Gastroesophageal sphincter (tissue), 4 donors: ENCODE measurements around the gene ARRDC3. TPM values are rescaled to one million over a fixed set of nuclear protein-coding genes. Genes with fewer than 3 reads are reported as not detected.

ENCODE experiments used
- ATAC-seq: fragments of 150-250 bp; one replicate; pipeline ENCODE4 v1.9.1; 2016; ENCODE audit warnings: mild to moderate bottlenecking, moderate library complexity
- H3K27ac ChIP-seq, 4 donors: fragments of 200-600 bp; sonication (generic) in 3 of 4; 1 replicate in 3 of 4; 2 replicates in 1 of 4; pipeline ENCODE4 v1.5.1; 2016 to 2019
- H3K27me3 ChIP-seq: fragments of 200-600 bp; sonication (generic); one replicate; pipeline ENCODE4 v1.5.1; 2019
- H3K36me3 ChIP-seq, 2 donors: fragments of 200-600 bp; sonication (generic); one replicate each; pipeline ENCODE4 v1.5.1; 2019; ENCODE audit warnings: control low read depth in 1 of 2
- H3K4me1 ChIP-seq, 3 donors: fragments of 200-600 bp; sonication (generic); 1 replicate in 2 of 3; 2 replicates in 1 of 3; pipeline ENCODE4 v1.5.1; 2016 to 2019; ENCODE audit warnings: control low read depth in 2 of 3
- H3K4me3 ChIP-seq, 2 donors: fragments of 200-600 bp; sonication (generic); one replicate each; pipeline ENCODE4 v1.5.1; 2019; ENCODE audit warnings: mild to moderate bottlenecking in 1 of 2, moderate library complexity in 1 of 2
- H3K9me3 ChIP-seq, 3 donors: fragments of 200-600 bp; sonication (generic); one replicate each; pipeline ENCODE4 v1.5.1; 2017 to 2019; ENCODE audit warnings: control low read depth in 2 of 3
- EP300 ChIP-seq: sonication (generic); formaldehyde crosslinking; IDR thresholded peaks from one replicate; pipeline ENCODE4 v1.6.1; 2017; ENCODE audit warnings: antibody characterized with exemption, mild to moderate bottlenecking
- POLR2A ChIP-seq, 2 donors: fragments of 450-650 bp; IDR thresholded peaks; one replicate each; pipeline ENCODE4 v1.6.1; 2017; ENCODE audit warnings: antibody characterized with exemption in 2 of 2, mild to moderate bottlenecking in 2 of 2, moderate library complexity in 1 of 2
- POLR2AphosphoS5 ChIP-seq: sonication (generic); formaldehyde crosslinking; IDR thresholded peaks from one replicate; pipeline ENCODE4 v1.6.1; 2017; ENCODE audit warnings: antibody characterized with exemption
- WGBS, 2 donors: methylation state at CpG; one replicate each; pipeline ENCODE4 v1.1.5; 2018; ENCODE audit warnings: low coverage in 1 of 2; 5-methylcytosine and 5-hydroxymethylcytosine counted together
- total RNA-seq, 4 donors: library from RNA; depleted of rRNA; stranded (reverse); fragments of >200 nt; gene quantifications; one replicate each; pipeline ENCODE4 v1.1.0, GENCODE V29; 2016
- TF ChIP-seq, protein P1 (sequence below), 4 experiments: fragments of 200-600 bp in 2 of 4; fragments of 450-650 bp in 2 of 4; sonication (generic) in 1 of 4; IDR thresholded peaks; one replicate each; pipeline ENCODE4 v1.5.1; 2017 to 2019; ENCODE audit warnings: antibody characterized with exemption in 4 of 4, mild to moderate bottlenecking in 2 of 4, moderate library complexity in 2 of 4

The ARRDC3 gene
- total RNA-seq, 4 donors from 2014 or later: 43.3 to 67.9 (median 56.3) TPM

DNA sequence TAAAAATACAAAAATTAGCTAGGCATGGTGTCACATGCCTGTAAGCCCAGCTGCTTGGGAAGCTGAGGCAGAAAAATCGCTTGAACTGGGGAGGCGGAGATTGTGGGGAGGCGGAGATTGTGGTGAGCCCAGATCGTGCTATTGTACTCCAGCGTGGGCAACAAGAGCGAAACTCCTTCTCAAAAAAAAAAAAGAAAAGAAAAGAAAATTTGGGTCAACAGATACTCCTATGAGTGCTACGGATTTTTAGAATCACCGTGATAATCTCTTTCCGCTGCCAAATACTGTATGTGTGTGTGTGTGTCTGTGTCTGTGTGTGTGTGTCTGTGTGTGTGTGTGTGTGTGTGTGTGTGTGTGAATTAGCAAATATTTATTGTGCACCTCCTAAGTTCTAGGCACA, 64.4 kb downstream of the ARRDC3 start:
- no peaks in the 10 kb centered on the region for H3K36me3 ChIP-seq
- H3K27ac ChIP-seq: no peak overlapping the region
- ATAC-seq: no peak
- H3K4me1 ChIP-seq: peaks cover 1 to 12% (median 4%) of the 10 kb centered on the region in 3 donors
- 89 to 92% methylated on average over 9 of the region's 9 CpGs for WGBS, 2 donors
- no peaks in the 10 kb centered on the region for H3K27me3 ChIP-seq
- no peak overlapping the region for H3K4me3 ChIP-seq
- TF ChIP-seq POLR2AphosphoS5 (no peak), POLR2A (IDR thresholded peaks at IDR 0.05) (no peak), EP300 (no peak)
- TF ChIP-seq, protein P1, sequence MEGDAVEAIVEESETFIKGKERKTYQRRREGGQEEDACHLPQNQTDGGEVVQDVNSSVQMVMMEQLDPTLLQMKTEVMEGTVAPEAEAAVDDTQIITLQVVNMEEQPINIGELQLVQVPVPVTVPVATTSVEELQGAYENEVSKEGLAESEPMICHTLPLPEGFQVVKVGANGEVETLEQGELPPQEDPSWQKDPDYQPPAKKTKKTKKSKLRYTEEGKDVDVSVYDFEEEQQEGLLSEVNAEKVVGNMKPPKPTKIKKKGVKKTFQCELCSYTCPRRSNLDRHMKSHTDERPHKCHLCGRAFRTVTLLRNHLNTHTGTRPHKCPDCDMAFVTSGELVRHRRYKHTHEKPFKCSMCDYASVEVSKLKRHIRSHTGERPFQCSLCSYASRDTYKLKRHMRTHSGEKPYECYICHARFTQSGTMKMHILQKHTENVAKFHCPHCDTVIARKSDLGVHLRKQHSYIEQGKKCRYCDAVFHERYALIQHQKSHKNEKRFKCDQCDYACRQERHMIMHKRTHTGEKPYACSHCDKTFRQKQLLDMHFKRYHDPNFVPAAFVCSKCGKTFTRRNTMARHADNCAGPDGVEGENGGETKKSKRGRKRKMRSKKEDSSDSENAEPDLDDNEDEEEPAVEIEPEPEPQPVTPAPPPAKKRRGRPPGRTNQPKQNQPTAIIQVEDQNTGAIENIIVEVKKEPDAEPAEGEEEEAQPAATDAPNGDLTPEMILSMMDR (IDR thresholded peaks at IDR 0.05): no peak
- H3K9me3 ChIP-seq: no peaks in the 10 kb centered on the region
